Embryonic facial prominence (tissue), 1 donor: ENCODE data around the gene GRIK2.

Source experiments
- DNase-seq: peaks from one replicate; pipeline ENCODE4 v3.0.0-alpha.2; 2016; ENCODE audit errors: extremely low spot score

Gene GRIK2

DNA sequence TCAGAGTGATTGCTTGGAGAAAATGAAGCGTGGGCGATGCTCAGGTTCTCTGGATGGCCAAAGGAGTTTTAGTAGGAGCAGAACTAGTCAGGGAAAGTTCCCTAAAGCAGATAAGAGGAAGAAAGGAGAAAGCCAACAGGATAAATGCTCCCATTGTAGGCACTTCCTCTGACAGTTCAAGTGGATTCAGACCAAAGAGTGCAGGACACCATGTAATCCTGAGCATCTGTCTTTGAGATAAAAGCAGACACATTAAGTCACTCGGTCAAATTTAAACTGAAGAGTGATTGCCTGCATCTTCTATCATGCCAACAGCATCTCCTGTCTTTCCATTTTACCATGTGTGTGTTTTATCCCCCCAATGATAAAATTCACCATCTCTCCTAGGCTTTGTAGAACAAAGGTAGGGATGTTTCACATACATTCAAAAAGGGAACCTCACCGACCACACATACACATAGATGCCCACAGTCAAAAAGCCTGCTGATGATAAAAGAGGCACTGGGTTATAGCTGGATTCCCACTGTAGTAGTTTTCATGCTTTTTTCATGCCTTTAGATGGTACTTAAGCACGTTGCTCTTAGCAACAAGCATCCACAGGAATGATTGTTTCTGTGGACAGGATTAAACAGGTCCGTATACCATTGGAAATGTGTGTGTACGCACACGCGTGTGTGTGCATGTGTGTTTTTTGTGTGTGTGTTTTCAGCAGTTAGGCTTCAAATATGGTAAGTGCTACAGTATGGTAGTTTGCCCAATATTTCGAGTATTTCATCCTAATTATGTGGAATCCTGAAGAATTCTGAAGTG, 7.0 kb downstream of the GRIK2 start:
- DNase-seq = no peak

DNA sequence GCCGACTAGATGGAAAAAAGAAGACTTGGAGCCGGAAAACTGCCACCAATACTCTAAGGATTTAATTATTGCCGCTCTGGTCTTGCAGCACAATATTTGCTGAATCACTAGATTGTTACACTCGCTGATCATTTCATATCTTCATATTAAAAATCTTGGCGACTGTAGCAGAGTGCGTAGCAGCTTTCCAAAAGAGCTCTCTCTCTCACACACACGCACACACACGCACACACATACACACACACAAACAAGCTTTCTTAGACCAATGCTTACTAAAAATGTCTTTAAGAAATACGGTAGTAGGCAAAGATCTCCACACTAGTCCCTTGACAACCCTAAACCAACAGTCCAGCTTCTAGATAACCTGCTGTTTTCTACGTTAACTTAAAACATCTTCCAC, 7.7 kb downstream of the GRIK2 start:
- DNase-seq = no peak

DNA sequence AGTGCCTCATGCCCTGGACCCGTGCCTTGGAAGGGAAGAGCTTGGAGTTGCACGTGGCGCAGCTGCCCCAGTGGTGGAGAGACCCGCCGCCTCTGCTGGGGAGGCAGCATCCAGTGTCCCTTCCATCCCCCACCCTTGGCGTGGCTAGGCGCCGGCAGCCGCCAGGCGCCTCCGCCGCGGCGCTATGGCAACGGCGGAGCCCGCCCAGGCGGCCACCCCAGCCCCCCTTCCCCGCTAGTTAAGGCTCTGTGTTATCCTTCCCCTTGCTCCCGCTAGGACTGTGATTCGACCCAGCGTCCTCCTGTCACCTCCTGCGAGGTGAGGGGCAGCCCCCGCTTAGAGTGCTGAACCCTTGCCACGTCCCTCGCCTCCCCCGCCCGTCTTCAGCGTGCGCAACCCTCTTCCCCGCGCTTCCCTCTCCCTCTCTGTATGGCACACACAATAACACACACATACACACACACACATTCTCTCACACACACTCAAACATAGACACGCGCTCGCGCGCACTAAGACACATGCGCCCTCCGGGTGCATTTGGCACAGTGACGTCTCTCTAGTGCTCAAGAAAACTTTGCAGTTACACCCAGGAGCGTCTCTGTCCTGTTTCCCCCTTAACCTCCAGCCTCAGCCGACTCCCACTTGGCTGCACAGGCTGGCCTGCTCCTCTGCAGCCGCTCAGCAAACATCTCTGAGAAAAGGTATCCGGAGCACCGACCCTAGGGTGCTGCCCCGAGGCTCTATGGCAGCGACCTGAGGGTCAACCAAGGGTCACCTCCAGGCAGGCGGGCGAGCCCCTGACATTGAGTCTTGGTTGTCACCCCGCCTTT, 8.5 kb downstream of the GRIK2 start:
- DNase-seq = no peak

DNA sequence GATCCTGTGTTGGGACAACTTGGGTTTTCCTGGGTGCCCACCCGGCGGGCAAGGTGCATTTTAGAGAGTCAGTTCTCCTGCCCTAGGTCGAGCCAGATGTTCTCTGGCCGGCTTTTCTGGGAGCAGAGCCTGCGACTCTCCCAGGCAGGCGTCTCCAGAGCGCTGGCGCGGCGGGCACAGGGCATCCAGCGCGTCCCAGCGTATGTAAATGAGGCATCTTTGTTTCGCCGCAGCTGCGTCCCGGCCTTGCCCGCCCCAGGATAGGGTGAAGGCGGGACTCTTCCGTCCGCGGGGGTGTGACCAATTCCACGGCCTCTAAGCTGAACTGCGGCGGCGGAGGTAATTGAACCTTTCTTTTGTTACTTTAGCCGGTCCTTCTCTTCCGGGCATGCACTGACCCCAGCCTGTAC, 9.1 kb downstream of the GRIK2 start:
- no peak for DNase-seq

DNA sequence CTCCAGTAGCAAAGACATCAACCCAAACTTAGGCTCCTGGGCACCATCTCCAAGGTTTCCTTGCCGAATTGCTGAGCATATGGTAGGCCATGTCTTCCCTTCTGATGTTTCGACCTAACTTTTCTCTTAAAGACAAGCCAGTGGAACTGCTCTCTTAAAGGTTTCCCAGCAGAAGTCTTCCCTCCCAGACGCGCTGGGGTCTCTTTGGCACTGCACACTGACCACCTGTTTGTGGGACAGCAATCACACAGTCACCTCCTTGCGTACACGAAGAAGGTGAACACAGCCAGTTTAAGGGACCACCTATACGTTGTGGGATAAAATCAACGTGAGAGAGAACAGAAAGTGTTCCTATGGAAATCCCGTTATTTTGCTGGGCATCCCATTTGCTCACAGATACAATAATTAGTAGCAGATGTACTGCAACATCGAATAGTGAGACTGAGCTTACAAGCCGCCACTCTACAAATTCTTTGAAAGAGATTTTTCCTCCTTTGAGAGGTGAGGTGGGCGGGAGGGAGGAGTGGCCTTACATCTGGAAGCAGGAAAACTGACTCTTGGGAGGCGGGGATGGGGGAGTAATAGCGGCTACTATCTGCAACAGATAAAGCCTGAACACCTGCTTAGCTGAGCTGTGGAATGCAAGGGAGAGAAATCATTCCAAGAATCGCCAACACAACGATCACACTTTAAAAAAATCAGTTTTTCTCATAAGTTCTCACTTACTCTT, 9.9 kb downstream of the GRIK2 start:
- no peak for DNase-seq

DNA sequence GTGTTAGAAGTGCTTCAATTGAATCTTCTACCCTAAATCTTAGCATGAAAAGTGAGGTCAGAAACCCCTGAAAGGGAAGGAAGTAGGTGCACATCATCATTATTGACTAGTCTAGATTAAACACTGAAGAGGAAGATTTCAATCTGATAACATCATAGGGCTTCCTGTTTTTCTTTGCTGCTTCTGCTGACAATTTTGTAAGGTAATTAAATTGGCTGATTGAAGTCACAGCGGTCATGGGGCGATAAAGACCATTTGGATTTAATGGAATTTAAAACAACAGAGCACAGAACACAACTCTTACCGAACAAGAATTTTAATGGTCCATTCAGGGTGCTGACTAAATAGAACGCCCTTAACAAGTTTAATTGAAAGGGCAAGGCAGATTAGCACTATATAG, 11.3 kb downstream of the GRIK2 start:
- DNase-seq = no peak

DNA sequence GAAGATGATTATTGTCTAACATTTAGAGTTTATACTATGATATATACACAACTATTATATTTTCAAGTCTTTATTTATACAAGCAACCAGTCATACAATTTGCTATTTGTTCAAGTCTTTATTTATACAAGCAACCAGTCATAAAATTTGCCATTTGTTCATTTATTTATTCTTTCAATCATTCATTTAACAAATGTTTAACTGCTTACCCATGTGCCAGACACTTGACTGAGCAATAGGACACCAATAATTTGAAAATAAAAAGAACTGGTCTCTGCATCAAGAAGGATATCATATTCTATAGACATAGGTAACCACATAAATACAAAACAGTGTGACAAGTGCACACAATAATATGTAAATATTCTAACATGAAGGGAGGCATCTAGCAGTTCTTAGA, 20.3 kb downstream of the GRIK2 start:
- no peak for DNase-seq

DNA sequence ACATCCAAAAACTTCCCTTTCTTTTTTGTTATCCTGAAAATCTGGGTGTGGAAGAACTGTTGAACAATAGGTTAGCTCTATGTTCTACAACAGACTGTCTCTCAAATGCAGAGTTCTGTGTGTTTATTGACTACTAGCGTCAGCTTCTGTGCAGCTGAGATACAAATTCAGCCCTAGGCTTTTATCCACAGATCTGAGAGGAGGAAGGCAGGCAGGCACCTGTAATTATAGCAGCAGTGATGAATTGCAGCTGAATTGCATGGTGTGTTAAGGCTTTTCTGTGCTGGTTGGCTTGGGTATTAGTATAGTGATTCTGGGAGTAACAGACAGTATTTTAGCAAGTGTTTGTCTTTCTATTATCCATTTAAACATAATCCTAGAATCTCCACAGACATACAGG, 24.4 kb downstream of the GRIK2 start:
- no peak for DNase-seq

DNA sequence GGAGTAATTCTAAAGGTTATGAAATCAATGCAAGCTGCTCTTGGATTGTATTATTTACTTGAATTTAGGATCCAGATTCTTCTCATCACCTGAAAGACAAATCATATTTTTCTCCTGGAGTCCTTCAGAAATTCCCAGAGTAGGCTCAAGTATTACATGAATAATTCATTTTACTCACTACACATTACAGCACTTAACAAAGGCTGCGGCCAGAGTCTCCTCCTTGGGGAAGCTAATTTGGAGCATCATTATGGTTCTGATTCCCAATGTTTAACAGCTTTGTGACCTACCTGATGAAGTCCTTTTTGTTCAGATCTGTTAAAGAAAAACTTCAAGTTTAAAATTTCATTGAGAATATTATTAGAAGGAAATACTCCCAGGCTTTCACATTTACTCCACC, 28.7 kb downstream of the GRIK2 start:
- no peak for DNase-seq

DNA sequence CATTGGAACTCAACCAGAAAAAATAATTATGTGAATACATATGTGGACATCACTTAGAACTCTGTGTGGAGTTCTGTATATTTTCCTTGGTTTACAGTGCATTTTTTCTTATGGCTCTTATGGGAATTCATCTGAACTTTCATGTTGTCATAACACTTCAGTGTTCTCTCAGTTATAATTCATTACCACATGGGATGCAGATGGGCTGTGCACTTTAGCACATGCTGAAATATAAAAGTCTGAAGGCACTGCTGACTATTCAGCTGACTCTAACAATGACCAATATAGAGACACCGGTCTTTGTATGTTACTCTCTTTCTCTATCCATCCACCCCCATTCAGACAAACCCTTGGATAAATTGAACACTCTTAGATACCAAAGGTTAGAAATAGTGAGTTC, 29.3 kb downstream of the GRIK2 start:
- DNase-seq = no peak

DNA sequence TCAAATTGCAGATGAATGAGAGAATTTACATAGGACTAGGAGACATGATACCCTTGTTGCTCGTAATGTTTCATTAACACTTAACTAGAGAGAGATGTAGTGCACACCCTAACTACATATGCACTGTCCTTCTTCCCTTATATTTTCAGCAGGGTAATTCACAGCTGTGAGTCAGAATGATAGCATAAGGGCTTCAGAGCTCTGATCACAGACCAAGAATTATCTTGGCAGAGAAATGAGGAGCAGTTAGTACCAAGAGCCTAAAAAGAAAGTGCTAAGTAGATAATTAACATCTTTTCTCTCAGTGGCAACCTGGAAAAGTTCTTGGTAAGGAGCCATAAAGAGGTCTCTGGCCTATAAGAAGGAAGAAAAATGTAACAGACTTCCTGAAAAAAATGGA, 35.8 kb downstream of the GRIK2 start:
- no peak for DNase-seq

DNA sequence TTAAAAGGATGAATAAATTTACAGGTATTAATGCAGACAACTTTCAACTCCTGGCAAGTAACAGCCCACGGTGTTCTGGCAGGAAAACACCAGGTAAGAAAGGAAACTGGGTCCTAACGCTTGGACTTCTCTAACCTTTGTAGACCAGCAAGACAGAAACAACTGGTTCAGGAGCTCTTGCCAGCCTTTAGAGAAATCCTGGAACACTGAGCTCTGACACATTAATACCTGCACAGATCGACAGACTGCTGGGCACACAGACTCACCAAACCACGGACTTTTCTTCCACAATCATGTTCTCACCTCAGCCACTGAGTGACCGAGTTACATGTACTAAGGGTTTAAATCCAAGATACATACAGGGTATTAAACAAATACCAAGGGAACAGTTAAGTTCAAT, 36.3 kb downstream of the GRIK2 start:
- DNase-seq = no peak

DNA sequence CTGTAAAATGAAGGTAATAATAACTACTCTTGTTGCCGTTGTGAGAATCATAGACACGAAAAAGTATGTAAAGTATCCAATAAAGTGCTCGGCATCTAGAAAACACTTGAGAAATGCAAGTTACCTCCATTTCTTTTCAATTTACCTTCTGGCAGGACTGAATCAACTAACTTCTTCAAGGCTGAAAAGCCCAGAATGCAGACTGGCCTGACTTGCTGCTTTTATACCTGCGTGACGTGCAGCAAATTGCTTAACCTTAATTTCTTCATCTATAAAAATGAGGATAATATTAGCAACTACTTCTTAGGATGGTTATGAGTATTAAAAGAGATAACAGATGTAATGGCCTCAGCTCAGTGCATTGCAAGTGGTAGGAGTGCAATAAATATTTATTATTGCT, 39.6 kb downstream of the GRIK2 start:
- DNase-seq = no peak

DNA sequence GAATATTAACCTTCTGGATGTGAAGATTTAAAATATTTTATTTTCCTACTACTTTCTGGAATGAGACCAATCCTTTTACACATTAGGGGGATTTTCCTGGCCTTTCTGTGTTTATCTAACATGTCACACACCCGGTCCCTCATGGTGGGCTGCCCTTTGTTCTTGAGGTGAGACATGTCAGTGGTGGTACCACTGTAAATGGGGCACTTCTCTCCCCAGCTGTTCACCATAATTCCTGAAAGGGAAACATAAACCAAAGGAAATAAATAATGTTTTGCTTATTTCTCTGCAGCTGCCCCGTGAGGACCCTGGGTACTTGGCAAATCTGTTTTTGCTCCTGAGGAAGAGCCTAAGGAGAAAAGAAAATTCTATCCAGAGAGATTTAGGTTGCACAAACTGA, 41.1 kb downstream of the GRIK2 start:
- no peak for DNase-seq

DNA sequence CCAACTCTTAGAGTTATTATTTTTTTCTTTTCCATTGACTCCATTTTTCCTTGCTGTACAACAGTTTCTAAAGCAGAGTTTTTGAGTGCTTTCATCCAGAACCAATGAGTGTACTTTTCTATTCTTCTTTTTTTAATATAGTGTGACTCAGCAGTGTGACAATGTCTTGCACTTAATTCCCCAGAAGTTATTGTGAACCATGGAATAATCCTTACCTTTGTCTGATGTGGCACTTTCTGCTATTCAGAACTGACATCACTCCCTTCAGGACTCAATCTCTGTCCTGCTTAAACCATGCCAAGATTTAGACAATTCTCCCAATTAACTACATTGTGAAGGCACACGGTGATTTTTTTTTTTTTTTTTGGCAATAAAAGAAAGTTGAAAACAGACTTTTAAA, 41.5 kb downstream of the GRIK2 start:
- no peak for DNase-seq

DNA sequence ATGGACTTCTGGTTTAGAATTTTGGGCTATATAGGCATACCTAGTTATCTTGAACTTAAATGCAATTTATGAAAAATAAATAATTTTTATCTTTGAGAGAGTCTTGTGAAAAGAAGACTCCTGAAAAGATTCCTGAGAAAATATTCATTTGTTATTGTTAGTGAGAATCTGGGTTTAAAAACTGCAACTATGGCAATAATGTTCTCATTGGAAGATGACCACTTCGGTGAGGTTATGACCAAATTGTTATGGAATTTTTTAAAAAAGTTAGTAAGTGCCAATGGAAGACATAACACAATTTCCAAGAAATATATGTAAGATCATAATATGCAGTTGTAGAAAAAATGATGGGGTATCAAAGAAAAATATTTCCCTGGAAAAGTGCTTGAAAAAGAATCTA, 46.3 kb downstream of the GRIK2 start:
- DNase-seq = no peak

DNA sequence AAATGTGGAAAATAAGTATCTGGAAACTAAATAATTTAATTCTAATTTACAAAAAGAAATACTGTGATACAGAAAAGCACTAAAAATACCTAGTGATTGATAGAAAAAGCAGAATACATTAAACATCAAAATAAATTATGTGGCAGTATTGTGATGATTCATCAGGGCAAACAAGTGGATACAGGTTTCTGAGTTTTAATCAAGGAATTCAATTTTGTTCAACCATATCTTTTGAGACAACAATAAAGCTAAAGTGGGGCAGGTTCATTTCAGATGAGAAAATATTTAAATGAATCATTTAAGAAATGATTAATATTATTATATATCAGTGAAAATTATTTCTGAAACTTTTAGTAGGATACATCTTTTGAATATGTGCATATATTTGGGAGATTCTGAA, 49.8 kb downstream of the GRIK2 start:
- no peak for DNase-seq

DNA sequence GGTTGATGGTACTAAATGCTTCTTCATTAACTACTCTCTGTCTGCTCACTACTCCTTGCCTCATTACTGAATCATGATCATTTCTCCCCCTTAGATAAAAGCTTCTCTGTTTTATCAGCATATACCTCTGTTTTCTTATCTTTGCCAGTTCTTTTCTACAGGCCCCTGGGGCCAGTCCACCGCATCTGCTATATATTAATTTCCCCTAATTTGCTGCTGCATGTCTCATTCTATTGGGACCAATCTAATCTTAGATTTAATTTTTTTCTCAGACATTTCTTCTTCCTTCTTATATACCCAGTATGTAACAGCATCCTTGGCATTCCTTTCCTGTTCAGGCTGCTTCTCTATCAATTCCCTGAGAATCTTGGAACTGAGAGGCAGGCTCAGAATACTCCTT, 51.2 kb downstream of the GRIK2 start:
- no peak for DNase-seq

DNA sequence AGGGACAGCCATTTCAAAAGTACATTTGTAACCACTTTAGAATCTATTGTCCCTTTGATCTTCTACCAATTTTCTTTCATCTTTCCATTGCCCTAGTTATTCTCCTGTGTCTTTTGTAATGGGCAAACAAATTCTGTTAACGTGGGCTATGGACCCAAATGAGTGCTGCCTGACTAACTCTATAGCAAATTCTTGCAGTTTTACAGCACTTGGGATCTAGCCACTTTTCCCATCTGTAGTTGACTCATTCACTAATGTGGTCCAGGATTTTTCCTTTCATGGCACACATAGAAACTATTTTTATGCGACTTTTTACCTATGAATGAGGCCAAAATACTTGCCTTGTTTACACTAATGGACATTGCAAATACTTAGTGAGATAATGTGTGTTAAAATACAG, 52.0 kb downstream of the GRIK2 start:
- no peak for DNase-seq

DNA sequence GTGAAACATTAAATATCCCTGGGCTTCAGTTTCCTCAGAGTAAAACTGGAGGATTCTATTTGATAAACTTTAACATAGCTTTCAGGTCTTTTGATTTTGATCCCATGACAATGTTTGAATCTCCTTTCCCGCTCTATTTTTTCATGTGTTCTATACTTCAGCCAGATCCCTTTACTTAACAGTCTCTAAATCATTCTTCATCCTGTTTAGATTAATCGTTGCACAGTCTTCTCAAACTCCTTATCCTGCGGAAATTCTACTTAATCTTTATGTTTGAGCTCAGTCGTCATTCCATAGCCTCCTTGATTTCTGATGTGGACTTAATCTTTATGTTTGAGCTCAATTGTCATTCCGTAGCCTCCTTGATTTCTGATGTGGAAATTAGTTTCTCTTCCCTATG, 57.4 kb downstream of the GRIK2 start:
- no peak for DNase-seq

DNA sequence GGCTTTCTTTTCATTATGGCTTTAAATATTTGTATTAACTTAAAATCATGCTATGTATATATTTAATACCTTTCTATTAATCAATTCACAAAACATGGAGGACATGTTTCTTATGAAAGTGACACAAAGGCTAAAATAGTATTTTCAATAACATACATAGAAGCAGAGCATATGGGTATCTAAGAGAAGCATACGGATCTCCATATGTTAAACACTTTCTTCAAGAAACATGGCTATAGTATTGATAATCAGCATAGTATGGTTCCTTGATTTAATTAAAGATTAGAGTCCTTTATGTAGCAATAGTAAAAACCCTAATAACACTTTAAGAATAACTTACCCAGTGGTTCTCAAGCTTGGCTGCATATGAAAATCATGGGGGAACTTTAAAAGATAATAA, 58.5 kb downstream of the GRIK2 start:
- DNase-seq = no peak

DNA sequence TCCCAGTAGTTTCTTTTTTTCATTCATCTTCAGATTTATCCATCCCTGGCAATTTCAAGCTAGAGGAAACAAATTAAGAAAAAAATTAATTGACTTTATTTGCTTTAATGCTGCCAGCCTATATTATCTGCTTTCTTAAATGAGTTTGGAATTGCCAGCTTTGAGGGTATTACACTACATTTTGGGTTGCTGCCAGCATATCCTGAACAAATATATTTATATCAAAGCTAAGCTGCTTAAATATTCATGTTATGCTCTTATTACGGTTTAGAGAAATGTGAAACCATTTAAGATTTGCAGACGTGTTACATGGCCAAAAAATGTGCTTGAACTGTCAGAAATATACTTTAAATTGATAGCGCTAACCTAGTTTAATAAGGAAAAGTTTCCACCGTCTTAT, 59.7 kb downstream of the GRIK2 start:
- DNase-seq = no peak
